OCI-M1 (cell line): ENCODE measurements around the gene TMEM176A.
A peak's percentile ranks its signal among the peaks of the same experiment; 100 is the strongest.

Experiments used
- DNase-seq: peaks from one replicate; lab custom pipeline; 2025; lab: John Stamatoyannopoulos, UW

The TMEM176A gene

GRCh38 chr7:150820148-150820547 is 19.6 kb downstream of the TMEM176A start:
- no peak for DNase-seq

DNA sequence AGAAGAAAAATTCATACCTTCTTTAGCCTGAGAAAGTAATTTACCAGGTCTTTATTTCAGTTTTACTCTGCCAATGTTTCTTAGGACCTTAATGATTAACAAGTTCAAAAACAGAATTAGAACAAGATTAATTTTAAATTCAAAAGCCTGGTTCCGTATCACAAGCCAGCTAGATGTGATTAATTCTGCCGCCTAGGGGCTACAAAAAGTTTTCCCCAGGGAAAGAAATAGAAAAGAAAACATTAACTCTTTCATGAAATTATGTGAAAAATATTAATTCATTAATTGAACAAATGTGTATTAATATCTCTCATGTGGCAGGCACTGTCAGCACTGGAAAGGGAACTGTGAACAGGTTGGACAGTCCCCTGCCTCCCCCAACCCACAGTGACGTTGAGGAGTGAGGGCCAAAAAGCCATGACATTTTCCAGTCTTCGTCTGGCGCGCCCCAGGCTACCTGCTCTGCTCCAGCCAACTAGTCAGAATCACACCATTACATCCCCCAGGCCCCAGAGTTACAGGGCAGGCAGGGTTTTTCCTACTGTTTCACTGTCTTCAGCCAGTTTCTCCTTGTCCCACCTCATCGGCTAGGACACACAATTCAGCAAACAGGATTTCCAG is 20.1 kb downstream of the TMEM176A start:
- no peak for DNase-seq

DNA sequence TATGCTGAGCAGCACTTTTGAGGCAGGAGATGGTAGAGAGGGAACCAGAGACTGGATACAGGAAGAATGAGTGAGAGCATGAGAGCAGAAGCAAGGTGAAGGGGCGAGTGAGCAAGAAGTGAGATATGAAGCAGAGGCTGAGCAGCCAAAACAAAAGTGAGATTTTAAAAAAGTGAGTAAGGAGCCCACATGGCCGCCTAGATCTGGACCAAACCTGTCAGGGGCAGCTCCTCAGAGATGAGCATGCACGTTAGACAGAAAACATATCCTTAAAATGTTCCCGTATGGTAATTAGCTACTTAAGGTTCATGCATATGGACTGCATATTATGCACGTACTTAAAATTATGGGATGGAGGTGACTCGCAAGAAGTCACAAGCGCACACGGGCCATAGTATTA is 22.5 kb downstream of the TMEM176A start:
- no peak for DNase-seq

DNA sequence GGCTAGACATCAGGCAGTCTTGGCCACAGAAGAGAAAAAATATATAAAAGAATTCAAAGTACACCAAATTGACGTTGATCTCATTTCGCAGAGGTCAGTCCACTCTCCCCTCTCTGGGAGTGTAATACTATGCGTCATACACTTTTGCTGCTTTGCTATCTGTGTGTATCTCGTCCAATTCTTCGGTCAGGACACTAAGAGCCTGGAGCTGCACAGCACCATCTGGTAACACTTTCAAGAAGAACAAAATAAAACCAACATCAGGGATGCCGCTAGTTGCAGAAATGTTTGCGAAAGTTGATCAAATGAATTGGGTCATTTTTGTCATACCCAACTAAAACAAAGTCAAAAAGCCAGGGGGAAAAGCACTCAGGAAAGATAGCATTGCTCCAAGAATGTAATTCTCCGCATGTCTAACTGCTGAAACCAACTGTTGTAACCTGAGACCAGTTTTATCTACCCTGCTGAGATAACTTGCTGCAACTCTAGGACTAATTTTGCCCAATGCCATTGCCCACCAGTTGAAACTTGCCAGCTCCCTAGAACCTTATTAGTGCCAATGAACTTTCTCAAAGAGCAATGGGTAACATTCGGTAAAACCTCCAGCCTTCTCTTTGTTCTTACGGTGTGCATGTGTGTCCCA is 23.0 kb downstream of the TMEM176A start:
- DNase-seq = peak; percentile 14

GRCh38 chr7:150824379-150825177 is 24.0 kb downstream of the TMEM176A start:
- DNase-seq = no peak

- DNase-seq = no peak
These were observed 25.7 kb downstream of the TMEM176A start for GRCh38 chr7:150826061-150826849.

- no peak for DNase-seq
These were observed 27.8 kb downstream of the TMEM176A start for GRCh38 chr7:150828384-150828783.

GRCh38 chr7:150829426-150829825 is 28.9 kb downstream of the TMEM176A start:
- no peak for DNase-seq

DNA sequence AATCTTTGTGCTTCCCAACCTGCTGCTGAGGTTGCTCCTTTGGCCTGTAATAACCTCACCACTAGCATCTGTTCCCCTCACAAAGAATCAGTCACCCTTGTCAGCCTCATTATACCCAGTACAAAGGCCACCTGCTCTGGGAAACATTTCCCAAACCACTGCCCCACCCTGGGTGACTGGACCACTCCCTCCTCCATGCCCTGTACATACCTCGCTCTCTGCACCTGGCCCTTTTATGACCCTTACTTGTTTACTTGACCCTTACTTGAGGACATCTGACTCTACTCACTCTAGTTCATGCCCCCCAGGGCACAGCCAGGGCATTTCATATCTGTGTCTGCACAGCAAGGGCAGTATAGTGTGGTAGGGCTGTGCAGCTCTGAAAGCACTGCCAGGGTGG is 30.4 kb downstream of the TMEM176A start:
- DNase-seq = no peak

- DNase-seq = no peak
These were observed 31.3 kb downstream of the TMEM176A start for GRCh38 chr7:150831851-150832250.

DNA sequence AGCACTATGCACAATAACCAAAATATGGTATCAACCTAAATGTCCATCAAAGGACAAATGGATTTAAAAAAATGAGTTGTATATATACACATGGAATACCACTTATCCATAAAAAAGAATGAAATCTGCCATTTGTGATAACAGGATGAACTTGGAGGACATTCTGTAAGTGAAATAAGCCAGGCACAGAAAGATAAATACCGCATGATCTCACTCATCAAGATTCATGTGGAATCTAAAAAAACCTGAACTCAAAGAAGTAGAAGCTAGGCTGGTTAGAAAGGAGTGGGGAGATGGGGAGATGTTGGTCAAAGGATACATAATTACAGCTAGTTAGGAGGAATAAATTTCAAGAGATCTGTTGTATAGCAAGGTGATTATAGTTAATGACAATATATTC is 34.5 kb downstream of the TMEM176A start:
- no peak for DNase-seq

- DNase-seq = no peak
These were observed 35.2 kb downstream of the TMEM176A start for GRCh38 chr7:150835702-150836280.

DNA sequence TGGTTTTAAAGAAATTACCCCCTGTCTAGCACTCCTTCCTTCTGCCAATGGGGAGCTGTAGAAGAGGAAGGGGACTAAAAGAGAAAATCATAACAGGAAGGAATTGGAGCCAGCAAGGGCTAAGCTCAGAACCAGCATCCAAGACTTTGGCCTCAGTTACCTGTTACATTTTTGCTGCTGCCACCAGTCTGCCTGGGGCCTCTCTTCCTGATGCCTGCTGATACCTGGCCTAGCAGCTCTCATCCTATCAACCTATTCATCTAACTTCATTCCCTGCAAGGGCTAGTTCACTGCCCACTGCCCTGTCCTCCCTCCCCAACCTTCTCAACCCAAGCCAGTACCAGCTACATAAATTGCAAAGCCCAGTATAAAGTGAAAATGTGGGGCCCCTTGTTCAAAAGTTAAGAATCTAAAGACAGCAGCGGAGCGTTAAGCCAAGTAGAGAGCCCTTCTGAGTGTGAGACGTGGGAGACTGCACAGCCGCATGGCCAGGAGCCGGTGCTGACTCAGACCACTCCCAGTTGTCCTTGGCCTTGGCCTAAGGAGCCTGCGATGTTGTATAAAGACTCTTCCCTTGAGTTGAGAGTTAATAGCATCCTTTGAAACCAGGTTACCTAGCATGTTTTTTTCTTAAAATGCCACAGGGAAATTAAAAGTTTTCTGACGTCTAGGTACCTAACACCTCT is 38.5 kb downstream of the TMEM176A start:
- DNase-seq = no peak

DNA sequence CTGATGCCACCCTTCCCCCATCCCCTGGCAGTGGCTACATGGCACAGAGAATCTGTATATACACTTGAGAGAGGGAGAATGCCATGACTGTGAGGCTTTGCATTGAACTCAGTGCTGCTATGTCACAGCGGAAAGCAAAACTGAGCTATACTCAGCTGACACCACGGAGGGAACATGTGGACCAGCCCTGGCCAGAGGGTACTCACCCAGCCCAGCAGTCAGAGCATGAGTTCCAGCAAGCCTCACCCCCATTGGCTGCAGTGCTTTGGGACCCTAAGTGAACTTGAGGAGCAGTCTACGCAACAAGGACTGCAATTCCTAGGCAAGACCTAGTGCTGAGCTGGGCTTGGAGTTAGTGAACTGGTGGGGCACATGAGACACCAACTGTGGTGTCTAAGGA is 41.4 kb downstream of the TMEM176A start:
- DNase-seq = no peak

DNA sequence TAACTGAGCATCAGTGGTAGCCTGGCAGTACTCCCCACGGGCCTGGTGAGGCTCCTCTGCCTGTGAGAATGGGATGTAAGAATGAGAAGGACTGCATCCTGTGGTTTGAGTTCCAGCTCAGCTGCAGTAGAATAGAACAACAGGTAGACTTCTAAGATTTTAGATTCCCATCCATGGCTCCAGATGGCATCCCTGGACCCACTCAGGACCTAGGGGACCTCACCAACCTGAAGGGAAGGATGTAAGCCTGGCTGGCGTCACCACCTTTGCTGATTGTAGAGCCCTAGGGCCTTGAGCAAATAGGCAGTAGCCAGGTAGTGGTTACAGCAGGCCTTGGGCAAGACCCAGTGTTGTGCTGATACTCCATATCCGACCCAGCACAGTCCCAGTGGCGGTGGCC is 42.1 kb downstream of the TMEM176A start:
- no peak for DNase-seq

GRCh38 chr7:150845421-150845861 is 44.9 kb downstream of the TMEM176A start:
- DNase-seq = no peak

GRCh38 chr7:150846291-150847115 is 45.9 kb downstream of the TMEM176A start:
- no peak for DNase-seq

- DNase-seq = no peak
These were observed 47.0 kb downstream of the TMEM176A start for GRCh38 chr7:150847536-150847935.

GRCh38 chr7:150848111-150848510 is 47.5 kb downstream of the TMEM176A start:
- no peak for DNase-seq

GRCh38 chr7:150848561-150849115 is 48.1 kb downstream of the TMEM176A start:
- no peak for DNase-seq
